Mesodermal cell (in vitro differentiated cells): Measurements from ENCODE around the gene KLHL22.

Source experiments
- H3K27ac ChIP-seq: 2 replicates; pipeline ENCODE4 v1.7.0; 2013; ENCODE audit warnings: mild to moderate bottlenecking, low read depth, low read length, moderate library complexity; ENCODE audit not compliant: severe bottlenecking
- H3K36me3 ChIP-seq: 2 replicates; pipeline ENCODE4 v1.7.1; 2013; ENCODE audit warnings: mild to moderate bottlenecking, low read length, moderate library complexity; ENCODE audit not compliant: control insufficient read depth, insufficient read depth
- H3K4me1 ChIP-seq: one replicate; pipeline ENCODE4 v1.7.1; 2013; ENCODE audit warnings: mild to moderate bottlenecking, low read length; ENCODE audit not compliant: insufficient read depth, control insufficient read depth, poor library complexity, severe bottlenecking
- H3K4me3 ChIP-seq: 2 replicates; pipeline ENCODE4 v1.7.0; 2013; ENCODE audit warnings: low read length, control low read depth, mild to moderate bottlenecking; ENCODE audit not compliant: insufficient read depth, poor library complexity, severe bottlenecking; ENCODE audit errors: extremely low read depth
- H3K9me3 ChIP-seq: 2 replicates; pipeline ENCODE4 v1.7.1; 2013; ENCODE audit warnings: mild to moderate bottlenecking, low read length, moderate library complexity; ENCODE audit not compliant: control insufficient read depth
- WGBS, 2 experiments: methylation state at CpG; one replicate each; pipeline ENCODE4 v1.1.5; 2013; ENCODE audit warnings: missing lambda C conversion rate in 2 of 2; ENCODE audit not compliant: insufficient coverage in 2 of 2; 5-methylcytosine and 5-hydroxymethylcytosine counted together

KLHL22 gene

DNA sequence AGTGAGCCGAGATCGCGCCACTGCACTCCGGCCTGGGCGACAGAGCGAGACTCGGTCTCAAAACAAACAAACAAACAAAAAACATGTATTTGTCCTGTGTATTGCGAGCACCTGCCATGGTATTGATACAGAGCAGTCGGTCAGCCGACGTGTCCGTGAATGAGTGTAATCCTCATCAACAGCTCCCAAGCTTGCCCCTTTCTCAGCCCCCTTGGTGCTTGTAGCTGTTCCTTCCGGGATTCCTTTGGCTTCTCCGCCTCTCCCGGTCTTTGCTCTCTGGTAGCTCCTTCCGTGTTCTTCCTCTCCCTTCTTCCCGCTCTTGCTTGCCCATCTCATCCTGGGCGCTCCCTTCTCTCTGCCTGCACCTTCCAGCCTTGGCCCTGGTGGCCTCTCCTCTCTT lies 90.7 kb downstream of the KLHL22 start:
- Histone ChIP-seq H3K4me1 (no peaks in the 10 kb centered on the region), H3K27ac (no peak overlapping the region), H3K9me3 (no peaks in the 10 kb centered on the region), H3K4me3 (no peak overlapping the region), H3K36me3 (peaks cover 56% of the 10 kb centered on the region)
- WGBS, 2 experiments = 86 to 92% methylated on average over 11 to 18 of the region's 18 CpGs

DNA sequence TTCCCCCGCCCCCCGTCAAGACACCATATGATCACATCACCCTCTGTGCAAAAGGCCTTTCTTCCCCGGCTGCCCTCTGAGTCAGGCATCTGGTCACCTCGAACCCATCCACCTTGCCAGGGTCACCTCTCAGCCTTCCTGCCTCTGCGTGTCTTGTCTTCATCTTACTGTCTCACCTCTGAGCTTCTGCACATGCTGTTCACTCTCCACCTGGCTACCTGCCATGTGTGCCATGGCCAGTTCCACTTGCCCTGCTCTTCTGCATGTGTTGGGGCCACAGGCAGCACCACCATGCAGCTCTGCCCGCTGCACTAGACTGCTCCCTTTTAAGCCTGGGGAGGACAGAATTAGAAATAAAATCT lies 91.8 kb downstream of the KLHL22 start:
- WGBS, 2 experiments = 91 to 97% methylated on average over 3 to 5 of the region's 6 CpGs
- Histone ChIP-seq H3K36me3 (peaks cover 58% of the 10 kb centered on the region), H3K4me1 (no peaks in the 10 kb centered on the region)

DNA sequence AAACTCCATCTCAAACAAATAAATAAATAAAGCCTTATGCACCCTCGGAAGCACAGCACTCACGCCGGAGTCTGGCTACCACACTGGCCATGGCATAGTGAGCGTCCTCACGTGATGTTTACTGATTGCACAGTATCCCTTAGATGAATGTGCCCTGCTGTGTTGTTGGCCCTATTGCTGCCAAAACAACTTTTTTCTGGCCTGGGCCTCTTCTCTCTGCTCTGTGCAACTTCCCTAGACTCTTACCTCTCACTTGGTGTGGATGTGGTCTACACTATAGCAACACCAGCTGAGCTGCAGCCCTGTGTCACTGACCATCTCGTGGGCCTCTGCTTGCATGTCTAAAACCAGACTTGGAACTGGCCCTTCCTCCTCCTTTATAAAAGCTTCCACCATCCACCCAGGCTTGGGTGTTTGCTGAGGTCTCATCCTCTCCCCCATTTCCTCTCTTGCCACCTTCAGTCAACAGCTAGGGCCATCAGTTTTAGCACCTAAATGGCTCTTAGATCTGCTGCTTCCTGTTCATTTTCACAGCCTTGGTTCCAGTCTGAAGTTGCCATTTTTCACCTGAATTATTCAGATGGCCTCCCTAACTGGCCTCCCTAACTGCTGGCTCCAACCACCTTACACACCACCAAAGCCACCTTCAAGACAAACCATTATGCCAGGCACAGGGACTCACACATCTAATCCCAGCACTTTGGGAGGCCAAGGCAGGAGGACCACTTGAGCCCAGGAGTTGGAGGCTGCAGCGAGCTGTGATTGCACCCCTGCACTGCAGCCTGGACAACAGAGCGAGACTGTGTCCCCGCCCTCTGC lies 92.4 kb downstream of the KLHL22 start:
- Histone ChIP-seq H3K27ac (no peak overlapping the region), H3K4me1 (no peaks in the 10 kb centered on the region), H3K36me3 (peaks cover 57% of the 10 kb centered on the region), H3K9me3 (no peaks in the 10 kb centered on the region), H3K4me3 (no peak overlapping the region)
- 93 to 98% methylated on average over 9 of the region's 9 CpGs for WGBS, 2 experiments

More for the DNA sequence above, 91.8 kb downstream of the KLHL22 start:
- Histone ChIP-seq H3K9me3 (no peaks in the 10 kb centered on the region), H3K27ac (no peak overlapping the region), H3K4me3 (no peak overlapping the region)

DNA sequence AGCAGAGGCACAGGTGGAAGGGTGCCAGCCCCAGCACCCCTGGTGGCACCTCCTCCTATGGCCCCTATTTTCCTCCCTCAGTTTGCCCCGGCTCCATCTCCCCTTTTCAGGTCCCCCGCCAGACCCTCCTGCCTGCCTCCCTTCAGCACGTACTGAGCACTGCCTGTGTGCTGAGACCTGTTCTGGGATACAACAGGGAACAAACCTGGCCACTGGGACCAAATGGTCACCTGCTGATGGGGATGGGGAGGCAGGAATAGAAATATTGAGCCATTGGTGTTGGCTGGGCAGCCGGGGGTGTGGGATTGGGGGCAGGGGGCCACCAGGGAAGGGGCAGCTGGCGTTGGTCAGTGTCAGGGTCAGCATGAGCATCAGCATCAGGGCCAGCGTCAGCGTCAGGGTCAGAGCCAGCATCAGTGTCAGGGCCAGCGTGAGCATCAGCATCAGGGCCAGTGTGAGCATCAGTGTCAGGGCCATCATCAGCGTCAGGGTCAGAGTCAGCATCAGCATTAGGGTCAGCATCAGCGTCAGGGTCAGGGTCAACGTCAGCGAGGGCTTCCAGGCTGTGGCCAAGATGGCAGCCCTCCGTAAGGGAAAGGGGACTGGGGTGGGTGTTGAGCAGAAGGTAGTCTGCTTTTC lies 94.1 kb downstream of the KLHL22 start:
- peaks cover 52% of the 10 kb centered on the region for H3K36me3 ChIP-seq
- H3K4me1 ChIP-seq = no peaks in the 10 kb centered on the region
- no peak overlapping the region for H3K4me3 ChIP-seq
- 89 to 92% methylated on average over 10 to 12 of the region's 13 CpGs for WGBS, 2 experiments
- H3K9me3 ChIP-seq = no peaks in the 10 kb centered on the region
- H3K27ac ChIP-seq = no peak overlapping the region

DNA sequence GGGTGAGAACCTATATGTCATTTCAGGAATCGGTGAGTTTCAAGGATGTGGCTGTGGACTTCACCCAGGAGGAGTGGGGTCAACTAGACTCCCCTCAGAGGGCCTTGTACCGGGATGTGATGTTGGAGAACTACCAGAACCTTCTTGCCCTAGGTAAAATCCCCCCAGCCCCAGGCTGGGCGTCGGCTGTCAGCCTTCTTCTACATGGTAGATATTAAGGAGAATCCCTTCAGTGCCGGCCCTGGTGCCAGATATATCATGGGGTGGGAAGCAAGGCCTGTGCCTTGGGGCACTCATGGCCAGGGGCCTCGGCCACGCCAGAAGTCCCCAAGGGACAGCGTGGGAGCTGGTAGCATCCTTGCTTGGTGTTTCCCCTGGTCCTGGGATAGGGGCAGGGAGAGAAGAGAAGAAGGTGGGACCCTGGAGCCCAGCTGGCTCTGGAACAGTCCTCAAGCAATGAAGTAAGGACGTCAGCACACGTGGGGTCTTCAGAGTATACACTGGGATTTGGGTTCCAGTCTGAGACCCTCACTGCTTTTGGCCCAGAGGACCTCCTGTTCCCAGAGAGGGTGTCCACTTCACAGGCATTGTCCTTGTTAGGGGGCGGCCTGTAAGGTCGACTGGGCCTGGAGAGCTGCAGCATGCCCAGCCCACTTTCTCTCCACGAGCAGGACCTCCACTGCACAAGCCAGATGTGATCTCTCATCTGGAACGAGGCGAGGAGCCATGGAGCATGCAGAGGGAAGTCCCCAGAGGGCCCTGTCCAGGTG lies 94.8 kb downstream of the KLHL22 start:
- peaks cover 3% of the 10 kb centered on the region for H3K4me1 ChIP-seq
- no peak overlapping the region for H3K27ac ChIP-seq
- 97% methylated on average over 12 to 14 of the region's 15 CpGs for WGBS, 2 experiments
- peaks cover 49% of the 10 kb centered on the region for H3K36me3 ChIP-seq
- no peaks in the 10 kb centered on the region for H3K9me3 ChIP-seq
- H3K4me3 ChIP-seq = no peak overlapping the region

DNA sequence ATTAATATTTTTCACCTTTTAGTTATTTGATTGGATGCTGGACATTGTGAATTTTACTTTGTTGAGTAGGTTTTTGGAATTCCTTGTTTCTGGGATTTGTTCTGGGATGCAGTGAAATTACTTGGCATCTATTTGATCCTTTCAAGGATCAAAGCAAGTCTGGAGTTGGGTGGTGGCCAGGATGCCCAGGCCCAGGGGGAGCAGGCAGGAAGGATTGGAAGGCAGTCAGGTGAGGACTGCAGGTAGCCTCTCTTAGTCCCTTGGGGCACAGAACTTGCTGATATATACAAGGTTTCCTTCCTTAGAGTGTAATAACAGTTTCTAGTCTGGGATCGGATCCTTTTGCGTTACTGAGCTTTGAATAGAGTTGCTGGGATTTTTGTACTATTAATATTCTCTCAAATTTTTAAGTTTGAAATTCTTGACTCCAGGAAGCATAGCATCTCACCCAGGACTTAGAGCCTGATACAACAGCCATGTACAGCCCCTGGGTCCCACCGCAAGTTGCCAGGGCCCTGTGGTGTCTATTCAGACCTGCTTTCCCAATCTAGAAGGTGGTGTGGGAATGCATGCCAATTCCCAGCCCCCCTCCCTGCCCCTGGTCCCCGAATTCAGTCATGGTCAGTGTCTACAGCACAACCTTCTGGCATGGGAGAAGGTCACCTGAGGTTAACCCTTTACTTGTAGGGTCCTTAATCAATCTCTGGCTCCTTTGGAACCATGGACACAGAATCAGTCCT lies 95.6 kb downstream of the KLHL22 start:
- 88 to 100% methylated on average over 1 of the region's 4 CpGs for WGBS, 2 experiments
- no peak overlapping the region for H3K27ac ChIP-seq
- H3K36me3 ChIP-seq = peaks cover 49% of the 10 kb centered on the region
- H3K4me3 ChIP-seq = no peak overlapping the region
- peaks cover 10% of the 10 kb centered on the region for H3K4me1 ChIP-seq
- H3K9me3 ChIP-seq = no peaks in the 10 kb centered on the region

DNA sequence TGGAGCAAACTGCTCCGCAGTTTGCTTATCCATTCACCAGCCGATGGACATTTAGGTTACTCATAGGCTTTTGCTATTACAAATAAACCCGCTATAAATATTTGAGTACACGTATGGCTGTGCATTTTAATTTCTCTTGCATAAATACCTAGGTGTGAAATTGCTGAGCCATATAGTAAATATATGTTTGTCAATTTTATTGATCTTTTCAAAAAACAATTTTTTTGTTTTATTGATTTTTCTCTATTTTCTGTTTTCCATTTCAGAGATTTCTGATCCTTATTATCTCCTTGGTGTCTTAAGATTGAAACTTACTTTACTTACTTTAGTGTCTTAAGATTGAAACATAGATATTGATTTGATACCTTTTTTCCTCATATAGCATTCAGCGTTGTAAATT lies 97.2 kb downstream of the KLHL22 start:
- WGBS, 2 experiments = 100% methylated on average over 1 of the region's 5 CpGs; no CpG with 5 or more reads in 1 of the 2 experiments
- Histone ChIP-seq H3K9me3 (no peaks in the 10 kb centered on the region), H3K27ac (no peak overlapping the region), H3K4me1 (peaks cover 14% of the 10 kb centered on the region), H3K4me3 (no peak overlapping the region), H3K36me3 (peaks cover 39% of the 10 kb centered on the region)

DNA sequence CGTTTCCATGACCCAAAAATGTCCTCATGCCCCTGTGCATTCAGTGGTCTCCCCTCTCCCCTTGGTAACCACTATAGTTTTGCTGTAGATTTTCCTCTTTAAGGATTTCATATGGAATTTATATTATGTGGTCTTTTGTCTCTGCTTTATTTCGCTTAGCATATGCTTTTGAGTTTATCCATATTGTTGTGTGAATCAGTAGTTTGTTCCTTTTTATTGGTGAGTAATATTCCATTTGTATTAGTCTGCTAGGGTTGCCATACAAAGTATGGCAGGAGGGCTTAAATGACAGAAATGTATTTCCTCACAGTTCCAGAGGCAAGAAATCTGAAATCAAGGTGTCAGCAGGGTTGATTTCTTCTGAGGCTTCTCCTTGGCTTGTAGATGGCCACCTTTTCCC lies 98.1 kb downstream of the KLHL22 start:
- peaks cover 14% of the 10 kb centered on the region for H3K4me1 ChIP-seq
- H3K4me3 ChIP-seq = no peak overlapping the region

DNA sequence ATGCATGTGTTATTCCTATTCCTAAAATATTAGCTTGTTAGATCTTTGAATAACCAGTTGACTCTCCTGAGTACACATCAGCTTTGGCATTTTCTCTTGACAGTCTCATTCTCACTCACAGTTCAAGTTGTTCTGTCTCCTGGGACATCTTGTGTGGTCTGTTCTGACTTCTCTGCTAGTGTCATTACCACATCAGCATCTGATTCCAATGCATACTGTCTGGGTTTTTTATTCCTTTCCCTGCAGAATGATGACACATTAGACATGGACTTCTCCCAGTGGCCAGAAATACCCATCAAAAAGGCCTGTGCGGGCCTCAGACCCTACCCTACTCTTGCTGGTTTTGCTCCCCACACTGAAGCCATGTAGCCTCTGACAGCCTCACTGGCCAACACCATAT lies 99.0 kb downstream of the KLHL22 start:
- no peak overlapping the region for H3K4me3 ChIP-seq
- 100% methylated on average over 1 of the region's 1 CpG for WGBS, 2 experiments
- H3K9me3 ChIP-seq = no peaks in the 10 kb centered on the region
- no peak overlapping the region for H3K27ac ChIP-seq
- H3K4me1 ChIP-seq = peaks cover 14% of the 10 kb centered on the region
- peaks cover 35% of the 10 kb centered on the region for H3K36me3 ChIP-seq

More for the DNA sequence above, 98.1 kb downstream of the KLHL22 start:
- Histone ChIP-seq H3K36me3 (peaks cover 36% of the 10 kb centered on the region), H3K9me3 (no peaks in the 10 kb centered on the region), H3K27ac (no peak overlapping the region)
- 83 to 100% methylated on average over 1 to 2 of the region's 2 CpGs for WGBS, 2 experiments

DNA sequence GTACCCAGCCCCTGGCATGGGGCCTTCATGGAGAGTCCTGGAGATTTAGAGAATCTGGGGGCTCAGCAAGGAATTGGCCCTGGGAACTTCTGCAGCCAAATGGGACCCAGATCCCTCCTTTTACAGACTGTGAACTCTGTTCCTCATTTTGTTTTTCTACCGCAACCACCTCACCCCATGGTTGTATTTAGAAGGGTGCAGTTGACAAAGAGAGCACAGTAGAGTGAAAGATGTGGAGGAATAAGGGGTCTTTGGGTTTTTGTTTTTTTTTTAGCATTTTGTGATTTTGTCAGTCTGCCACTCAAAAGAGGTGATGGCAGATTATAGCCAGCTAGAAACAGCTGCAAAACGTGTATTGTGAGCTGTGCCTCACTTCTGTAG lies 99.7 kb downstream of the KLHL22 start:
- WGBS, 2 experiments = 80 to 88% methylated on average over 1 of the region's 2 CpGs
- Histone ChIP-seq H3K27ac (no peak overlapping the region), H3K4me3 (no peak overlapping the region), H3K36me3 (peaks cover 28% of the 10 kb centered on the region), H3K9me3 (no peaks in the 10 kb centered on the region), H3K4me1 (peaks cover 14% of the 10 kb centered on the region)
